ENCODE measurements around the gene TMEM39A.
A peak's percentile ranks its signal among the peaks of the same experiment; 100 is the strongest.

TMEM39A gene

GRCh38 chr3:119492810-119493209 is 29.4 kb upstream of the TMEM39A start:
- H3K4me3 ChIP-seq (ENCODE audit: low read length), result no peak overlapping the region
- H3K9me3 ChIP-seq (replicated peaks; ENCODE audit: low read length), result no peaks in the 10 kb centered on the region
- H3K36me3 ChIP-seq (ENCODE audit: insufficient read depth, low read length), result peaks cover 11% of the 10 kb centered on the region
- no peaks in the 10 kb centered on the region for H3K27me3 ChIP-seq (ENCODE audit: control insufficient read depth, insufficient read depth, low read length)
- no peak overlapping the region for H3K9ac ChIP-seq (ENCODE audit: low read depth, low read length)
- H3K4me1 ChIP-seq (ENCODE audit: control insufficient read depth, insufficient read depth, low read length), result peaks cover 8% of the 10 kb centered on the region
- H3K4me2 ChIP-seq (ENCODE audit: low read length), result no peak overlapping the region

GRCh38 chr3:119492128-119492527 is 28.7 kb upstream of the TMEM39A start:
- Histone ChIP-seq H3K27me3 (ENCODE audit: control insufficient read depth, insufficient read depth, low read length) (no peaks in the 10 kb centered on the region), H3K4me2 (ENCODE audit: low read length) (no peak overlapping the region), H3K9me3 (replicated peaks; ENCODE audit: low read length) (no peaks in the 10 kb centered on the region), H3K9ac (ENCODE audit: low read depth, low read length) (no peak overlapping the region), H3K4me1 (ENCODE audit: control insufficient read depth, insufficient read depth, low read length) (peaks cover 2% of the 10 kb centered on the region), H3K4me3 (ENCODE audit: low read length) (no peak overlapping the region), H3K36me3 (ENCODE audit: insufficient read depth, low read length) (peaks cover 11% of the 10 kb centered on the region)

GRCh38 chr3:119490153-119490552 is 26.7 kb upstream of the TMEM39A start:
- H3K4me3 ChIP-seq (ENCODE audit: low read length), result no peak overlapping the region
- no peak overlapping the region for H3K4me2 ChIP-seq (ENCODE audit: low read length)
- H3K9ac ChIP-seq (ENCODE audit: low read depth, low read length), result no peak overlapping the region
- H3K4me1 ChIP-seq (ENCODE audit: control insufficient read depth, insufficient read depth, low read length), result no peaks in the 10 kb centered on the region
- H3K9me3 ChIP-seq (replicated peaks; ENCODE audit: low read length), result no peaks in the 10 kb centered on the region
- peaks cover 27% of the 10 kb centered on the region for H3K36me3 ChIP-seq (ENCODE audit: insufficient read depth, low read length)
- H3K27me3 ChIP-seq (ENCODE audit: control insufficient read depth, insufficient read depth, low read length), result no peaks in the 10 kb centered on the region

GRCh38 chr3:119485563-119485962 is 22.1 kb upstream of the TMEM39A start:
- no peak overlapping the region for H3K9ac ChIP-seq (ENCODE audit: low read depth, low read length)
- no peaks in the 10 kb centered on the region for H3K27me3 ChIP-seq (ENCODE audit: control insufficient read depth, insufficient read depth, low read length)
- H3K36me3 ChIP-seq (ENCODE audit: insufficient read depth, low read length), result peaks cover 17% of the 10 kb centered on the region
- no peaks in the 10 kb centered on the region for H3K9me3 ChIP-seq (replicated peaks; ENCODE audit: low read length)
- H3K4me2 ChIP-seq (ENCODE audit: low read length), result no peak overlapping the region
- no peak overlapping the region for H3K4me3 ChIP-seq (ENCODE audit: low read length)
- H3K4me1 ChIP-seq (ENCODE audit: control insufficient read depth, insufficient read depth, low read length), result no peaks in the 10 kb centered on the region

- Histone ChIP-seq H3K36me3 (ENCODE audit: insufficient read depth, low read length) (peaks cover 21% of the 10 kb centered on the region), H3K4me1 (ENCODE audit: control insufficient read depth, insufficient read depth, low read length) (no peaks in the 10 kb centered on the region), H3K9ac (ENCODE audit: low read depth, low read length) (no peak overlapping the region), H3K9me3 (replicated peaks; ENCODE audit: low read length) (no peaks in the 10 kb centered on the region), H3K27me3 (ENCODE audit: control insufficient read depth, insufficient read depth, low read length) (no peaks in the 10 kb centered on the region), H3K4me2 (ENCODE audit: low read length) (no peak overlapping the region), H3K4me3 (ENCODE audit: low read length) (no peak overlapping the region)
These were observed 19.7 kb upstream of the TMEM39A start for GRCh38 chr3:119483101-119483500.

- Histone ChIP-seq H3K4me1 (ENCODE audit: control insufficient read depth, insufficient read depth, low read length) (no peaks in the 10 kb centered on the region), H3K4me3 (ENCODE audit: low read length) (no peak overlapping the region), H3K9me3 (replicated peaks; ENCODE audit: low read length) (no peaks in the 10 kb centered on the region), H3K4me2 (ENCODE audit: low read length) (no peak overlapping the region), H3K27me3 (ENCODE audit: control insufficient read depth, insufficient read depth, low read length) (no peaks in the 10 kb centered on the region), H3K9ac (ENCODE audit: low read depth, low read length) (no peak overlapping the region), H3K36me3 (ENCODE audit: insufficient read depth, low read length) (peaks cover 23% of the 10 kb centered on the region)
These were observed 17.7 kb upstream of the TMEM39A start for GRCh38 chr3:119481079-119481478.

GRCh38 chr3:119470866-119471265 is 7.5 kb upstream of the TMEM39A start:
- no peak overlapping the region for H3K4me3 ChIP-seq (ENCODE audit: low read length)
- H3K9ac ChIP-seq (ENCODE audit: low read depth, low read length), result no peak overlapping the region
- H3K4me2 ChIP-seq (ENCODE audit: low read length), result no peak overlapping the region
- H3K4me1 ChIP-seq (ENCODE audit: control insufficient read depth, insufficient read depth, low read length), result peaks cover 11% of the 10 kb centered on the region
- H3K36me3 ChIP-seq (ENCODE audit: insufficient read depth, low read length), result no peaks in the 10 kb centered on the region
- no peaks in the 10 kb centered on the region for H3K9me3 ChIP-seq (replicated peaks; ENCODE audit: low read length)
- no peaks in the 10 kb centered on the region for H3K27me3 ChIP-seq (ENCODE audit: control insufficient read depth, insufficient read depth, low read length)

- Histone ChIP-seq H3K9me3 (replicated peaks; ENCODE audit: low read length) (no peaks in the 10 kb centered on the region), H3K36me3 (ENCODE audit: insufficient read depth, low read length) (no peaks in the 10 kb centered on the region), H3K9ac (ENCODE audit: low read depth, low read length) (peak overlapping the region; percentile 83), H3K4me2 (ENCODE audit: low read length) (peak overlapping the region; percentile 83), H3K4me3 (ENCODE audit: low read length) (peak overlapping the region; percentile 89), H3K27me3 (ENCODE audit: control insufficient read depth, insufficient read depth, low read length) (no peaks in the 10 kb centered on the region), H3K4me1 (ENCODE audit: control insufficient read depth, insufficient read depth, low read length) (peaks cover 11% of the 10 kb centered on the region)
These were observed 6.2 kb upstream of the TMEM39A start for GRCh38 chr3:119469418-119470189.

- H3K36me3 ChIP-seq (ENCODE audit: insufficient read depth, low read length), result no peaks in the 10 kb centered on the region
- peak overlapping the region; percentile 89 for H3K4me3 ChIP-seq (ENCODE audit: low read length)
- no peaks in the 10 kb centered on the region for H3K9me3 ChIP-seq (replicated peaks; ENCODE audit: low read length)
- peak overlapping the region; percentile 83 for H3K4me2 ChIP-seq (ENCODE audit: low read length)
- peak overlapping the region; percentile 83 for H3K9ac ChIP-seq (ENCODE audit: low read depth, low read length)
- H3K4me1 ChIP-seq (ENCODE audit: control insufficient read depth, insufficient read depth, low read length), result peaks cover 16% of the 10 kb centered on the region
- H3K27me3 ChIP-seq (ENCODE audit: control insufficient read depth, insufficient read depth, low read length), result no peaks in the 10 kb centered on the region
These were observed 4.6 kb upstream of the TMEM39A start for GRCh38 chr3:119468041-119468440.

GRCh38 chr3:119457246-119457645 is 6.2 kb downstream of the TMEM39A start:
- no peaks in the 10 kb centered on the region for H3K9me3 ChIP-seq (replicated peaks; ENCODE audit: low read length)
- H3K36me3 ChIP-seq (ENCODE audit: insufficient read depth, low read length), result peaks cover 91% of the 10 kb centered on the region
- H3K4me3 ChIP-seq (ENCODE audit: low read length), result no peak overlapping the region
- H3K27me3 ChIP-seq (ENCODE audit: control insufficient read depth, insufficient read depth, low read length), result no peaks in the 10 kb centered on the region
- H3K4me2 ChIP-seq (ENCODE audit: low read length), result no peak overlapping the region
- H3K4me1 ChIP-seq (ENCODE audit: control insufficient read depth, insufficient read depth, low read length), result peaks cover 20% of the 10 kb centered on the region
- H3K9ac ChIP-seq (ENCODE audit: low read depth, low read length), result no peak overlapping the region

- H3K4me3 ChIP-seq (ENCODE audit: low read length), result no peak overlapping the region
- H3K4me2 ChIP-seq (ENCODE audit: low read length), result no peak overlapping the region
- no peak overlapping the region for H3K9ac ChIP-seq (ENCODE audit: low read depth, low read length)
- H3K4me1 ChIP-seq (ENCODE audit: control insufficient read depth, insufficient read depth, low read length), result peaks cover 12% of the 10 kb centered on the region
- H3K27me3 ChIP-seq (ENCODE audit: control insufficient read depth, insufficient read depth, low read length), result no peaks in the 10 kb centered on the region
- no peaks in the 10 kb centered on the region for H3K9me3 ChIP-seq (replicated peaks; ENCODE audit: low read length)
- H3K36me3 ChIP-seq (ENCODE audit: insufficient read depth, low read length), result peaks cover 90% of the 10 kb centered on the region
These were observed 6.9 kb downstream of the TMEM39A start for GRCh38 chr3:119456469-119456868.

GRCh38 chr3:119453822-119454221 is 9.6 kb downstream of the TMEM39A start:
- H3K4me1 ChIP-seq (ENCODE audit: control insufficient read depth, insufficient read depth, low read length), result no peaks in the 10 kb centered on the region
- H3K9ac ChIP-seq (ENCODE audit: low read depth, low read length), result no peak overlapping the region
- H3K4me2 ChIP-seq (ENCODE audit: low read length), result no peak overlapping the region
- peaks cover 89% of the 10 kb centered on the region for H3K36me3 ChIP-seq (ENCODE audit: insufficient read depth, low read length)
- H3K4me3 ChIP-seq (ENCODE audit: low read length), result no peak overlapping the region
- H3K27me3 ChIP-seq (ENCODE audit: control insufficient read depth, insufficient read depth, low read length), result no peaks in the 10 kb centered on the region
- H3K9me3 ChIP-seq (replicated peaks; ENCODE audit: low read length), result no peaks in the 10 kb centered on the region
